SKM-1 treated with dmso at 0.1 percent for 144 hours (cell line): Measurements from ENCODE around the gene KDM7A.

Source experiments
- DNase-seq: peaks from one replicate; lab custom pipeline; 2025; ENCODE audit not compliant: unreplicated experiment; lab: John Stamatoyannopoulos, UW

KDM7A gene

GRCh38 chr7:140057143-140057535 is 119.6 kb downstream of the KDM7A start:
- no peak for DNase-seq

- DNase-seq = no peak
Observed at GRCh38 chr7:140056431-140057142, 120.2 kb downstream of the KDM7A start.

GRCh38 chr7:140055833-140056232 is 121.0 kb downstream of the KDM7A start:
- no peak for DNase-seq

DNA sequence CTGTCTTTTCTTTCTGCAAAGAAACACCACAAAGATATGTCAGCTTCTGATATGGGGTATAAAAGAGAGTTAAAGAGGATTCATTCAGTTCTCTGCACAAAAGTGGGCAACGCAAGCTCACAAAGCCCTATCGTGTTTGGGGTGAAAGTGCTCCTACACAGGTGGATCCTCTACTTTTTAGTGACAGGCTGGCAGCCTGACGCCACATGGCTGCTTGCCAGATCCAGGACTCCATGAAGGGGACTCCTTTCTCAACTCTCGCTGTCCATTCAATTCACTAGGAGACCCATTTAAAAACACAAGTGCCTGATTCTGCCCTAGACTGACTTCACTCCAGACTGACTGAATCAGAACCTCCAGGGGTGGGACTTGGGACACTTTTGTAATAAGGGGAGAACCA is 122.0 kb downstream of the KDM7A start:
- no peak for DNase-seq

DNA sequence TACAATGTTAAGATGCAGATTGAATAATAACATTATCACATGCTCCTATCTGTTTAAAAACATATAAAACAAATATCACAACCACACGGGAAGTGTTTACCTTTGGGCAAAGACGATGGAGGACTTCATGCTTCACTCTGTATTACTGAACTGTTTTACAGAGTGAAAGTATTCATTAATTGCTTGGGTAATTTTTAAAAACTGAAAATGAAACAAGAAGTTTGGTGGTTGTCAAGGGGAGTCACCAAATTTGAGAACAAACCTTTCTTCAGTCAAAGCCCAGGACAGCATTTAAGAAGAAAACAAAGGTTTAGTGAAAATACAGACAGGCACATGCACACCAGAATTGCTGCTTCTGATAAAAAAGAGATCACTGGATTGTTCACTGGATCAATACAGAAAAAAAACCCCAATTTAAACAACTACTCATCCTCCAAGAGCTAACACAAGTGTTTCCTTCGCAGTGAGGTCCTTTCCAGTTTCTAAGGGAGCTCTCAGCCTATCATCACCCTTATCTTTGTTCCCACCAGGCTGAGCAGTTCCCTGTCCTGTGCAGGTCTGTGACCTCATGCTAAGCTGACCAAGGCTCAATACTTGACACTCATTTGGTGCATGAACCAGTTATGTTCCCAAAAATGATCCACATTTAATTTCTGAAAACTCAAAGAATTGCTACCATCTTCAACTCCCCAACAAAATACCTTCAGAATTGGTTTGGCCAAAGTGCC is 122.8 kb downstream of the KDM7A start:
- no peak for DNase-seq

DNA sequence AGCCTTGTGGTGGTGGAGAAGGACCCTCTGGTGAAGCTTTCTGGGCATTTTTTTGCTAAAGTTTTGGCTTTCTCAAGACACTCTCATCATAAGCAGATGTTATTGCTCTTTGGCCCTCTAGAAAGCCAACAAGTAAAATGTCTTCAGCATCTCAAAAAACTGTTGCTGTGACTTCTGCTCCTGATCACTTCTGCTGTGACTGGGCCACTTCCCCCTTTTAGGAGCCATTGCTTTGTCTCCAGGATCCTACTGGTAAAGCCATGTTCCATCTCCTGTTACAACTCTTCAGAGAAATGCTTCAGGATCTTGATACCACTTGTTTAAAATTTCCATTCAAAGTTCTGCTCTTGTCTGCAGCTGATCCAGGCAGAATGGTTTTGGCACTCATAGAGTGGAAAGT is 125.0 kb downstream of the KDM7A start:
- DNase-seq = peak; percentile 5

DNA sequence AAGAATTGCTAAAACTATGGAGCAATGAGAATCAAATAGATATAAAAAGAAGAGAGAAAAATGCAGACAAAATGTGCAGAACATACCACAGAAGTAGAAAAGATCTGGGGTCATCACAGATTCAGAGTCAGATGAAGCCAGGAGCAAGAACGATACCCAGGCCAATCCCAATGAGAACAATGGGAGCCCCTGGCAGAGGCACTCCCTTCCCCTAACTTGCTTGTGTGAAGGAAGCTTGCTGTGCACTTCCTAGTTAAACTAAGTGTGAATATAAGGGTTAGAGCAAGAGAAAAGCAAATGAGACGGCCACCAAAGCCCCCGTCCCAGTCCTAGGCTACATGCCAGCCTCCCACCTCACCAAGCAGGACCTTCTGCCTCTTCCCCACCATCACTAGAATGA is 126.7 kb downstream of the KDM7A start:
- DNase-seq = no peak

DNA sequence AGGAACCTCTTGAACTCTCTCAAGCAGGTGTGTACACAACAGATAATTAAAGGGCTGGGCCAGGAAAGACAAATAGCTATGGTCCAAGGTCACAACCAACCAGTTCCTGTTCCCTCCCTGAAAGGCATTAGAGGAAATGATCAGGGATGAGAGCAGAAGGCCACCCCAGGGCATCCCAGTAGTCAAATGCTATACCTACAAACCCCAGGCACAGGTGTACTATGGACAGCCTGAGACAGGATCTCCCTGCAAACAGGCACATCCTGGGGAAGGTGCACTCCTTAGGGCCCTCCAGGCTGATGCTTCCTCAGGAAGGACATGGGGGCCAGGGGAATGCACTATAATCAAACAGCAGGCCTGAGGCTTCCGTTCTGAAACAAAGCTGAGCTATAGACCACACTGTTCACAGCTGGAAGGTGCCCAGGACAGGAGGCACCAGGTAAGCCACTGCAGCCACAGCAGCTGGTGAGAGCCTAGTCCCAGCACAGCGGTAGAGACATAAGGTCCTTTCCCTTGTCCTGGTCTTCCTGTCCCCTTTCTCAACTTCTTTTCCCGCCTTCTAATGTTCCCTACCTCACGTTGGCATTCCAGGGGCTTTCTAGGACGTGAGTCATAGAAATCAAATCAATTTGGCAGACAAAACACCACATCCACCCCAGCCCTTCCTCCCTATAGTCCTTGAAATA is 127.3 kb downstream of the KDM7A start:
- DNase-seq = no peak

- DNase-seq = no peak
Observed at GRCh38 chr7:140048989-140049338, 127.8 kb downstream of the KDM7A start.

DNA sequence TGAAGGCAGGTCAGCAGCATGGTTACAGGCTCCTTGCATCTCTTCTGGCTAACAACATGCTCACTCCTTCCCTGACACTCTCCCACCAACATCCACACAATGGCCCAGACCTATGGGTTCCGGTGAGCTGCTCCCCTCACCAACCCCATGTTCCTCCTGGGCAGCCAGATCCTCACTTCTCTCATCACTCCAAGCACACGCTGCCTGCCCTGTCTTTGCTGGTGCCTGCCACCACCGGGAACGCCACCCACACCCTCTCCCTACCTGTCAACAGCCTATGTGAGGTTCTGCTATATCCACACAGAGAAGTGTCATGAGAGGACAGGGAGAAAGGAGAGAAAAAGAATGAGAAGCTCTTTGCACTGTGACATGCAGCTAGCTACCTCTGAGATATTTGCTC is 128.6 kb downstream of the KDM7A start:
- DNase-seq = no peak

DNA sequence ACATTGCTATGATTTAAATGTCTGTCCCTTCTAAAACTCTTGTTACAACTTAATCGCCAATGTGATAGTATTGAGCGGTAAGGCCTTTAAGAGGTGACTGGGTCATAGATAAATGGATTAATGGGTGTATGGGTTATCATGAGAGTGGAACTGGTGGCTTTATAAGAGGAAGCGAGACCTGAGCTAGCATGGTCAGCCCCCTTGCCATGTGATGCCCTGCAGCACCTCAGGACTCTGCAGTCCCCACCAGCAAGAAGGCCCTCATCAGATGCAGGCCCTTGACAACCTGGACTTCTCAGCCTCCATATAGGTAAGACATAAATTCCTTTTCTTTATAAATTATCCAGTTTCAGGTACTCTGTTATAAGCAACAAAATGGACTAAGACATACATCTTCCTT is 129.6 kb downstream of the KDM7A start:
- DNase-seq = no peak

DNA sequence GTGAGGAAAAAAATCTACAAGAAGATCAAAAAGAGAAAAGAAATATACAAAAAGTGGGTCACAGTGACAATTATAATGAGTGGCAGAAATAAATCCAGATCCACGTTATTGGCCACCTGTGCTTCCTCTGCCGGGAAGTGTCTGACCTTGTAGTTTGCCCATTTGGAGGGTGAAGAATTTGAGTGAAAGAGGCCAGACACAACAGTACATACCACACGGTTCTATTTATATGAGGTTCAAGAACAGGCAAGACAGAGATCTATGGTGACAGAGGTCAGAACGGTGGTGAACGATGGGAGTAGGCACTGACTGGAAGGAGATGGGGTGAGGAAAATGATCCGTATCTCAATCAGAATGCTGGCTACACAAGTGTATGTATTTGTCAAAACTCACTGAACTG is 131.1 kb downstream of the KDM7A start:
- no peak for DNase-seq

GRCh38 chr7:140044251-140044650 is 132.5 kb downstream of the KDM7A start:
- no peak for DNase-seq

- no peak for DNase-seq
Observed at GRCh38 chr7:140042386-140042670, 134.5 kb downstream of the KDM7A start.

- DNase-seq = no peak
Observed at GRCh38 chr7:140041659-140042385, 135.0 kb downstream of the KDM7A start.

DNA sequence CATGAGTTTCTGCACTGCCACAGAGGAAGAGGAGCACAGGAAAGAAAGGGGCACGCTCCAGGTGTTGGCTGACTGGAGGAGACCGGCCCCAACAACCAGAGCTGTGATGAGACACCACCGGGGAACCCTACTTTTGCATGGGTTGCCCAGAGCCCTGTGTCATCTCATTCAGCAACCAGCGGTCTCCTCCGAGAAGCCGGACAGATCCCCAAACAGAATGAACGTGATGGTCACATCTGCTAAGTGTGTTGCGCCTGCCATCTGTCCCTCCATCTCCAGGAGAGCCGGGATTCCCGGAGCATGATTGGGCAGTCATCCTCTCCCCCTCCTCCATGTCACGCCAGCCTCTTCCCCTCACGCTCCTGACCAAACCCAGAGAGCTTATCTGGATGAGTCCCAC is 136.9 kb downstream of the KDM7A start:
- no peak for DNase-seq

DNA sequence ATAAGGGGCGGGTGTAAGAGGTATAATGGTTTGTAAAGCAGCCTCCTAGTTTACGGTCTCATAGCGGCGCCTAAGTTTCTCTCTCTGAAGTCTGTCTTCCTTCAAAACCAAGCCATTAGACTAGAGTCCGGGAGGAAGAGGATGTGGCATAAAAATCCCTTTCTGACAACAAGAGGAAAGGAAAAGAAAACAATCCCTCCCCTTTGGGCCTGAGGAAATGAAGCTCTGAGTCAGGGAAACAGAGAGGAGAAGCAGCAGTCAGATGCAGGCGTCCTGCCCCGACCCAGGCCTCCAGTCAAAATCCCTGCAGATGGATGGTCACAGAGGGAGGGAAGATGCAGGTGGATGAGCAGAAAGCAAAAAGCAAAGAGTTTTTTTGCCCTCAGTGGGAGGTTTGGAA is 137.7 kb downstream of the KDM7A start:
- DNase-seq = no peak

DNA sequence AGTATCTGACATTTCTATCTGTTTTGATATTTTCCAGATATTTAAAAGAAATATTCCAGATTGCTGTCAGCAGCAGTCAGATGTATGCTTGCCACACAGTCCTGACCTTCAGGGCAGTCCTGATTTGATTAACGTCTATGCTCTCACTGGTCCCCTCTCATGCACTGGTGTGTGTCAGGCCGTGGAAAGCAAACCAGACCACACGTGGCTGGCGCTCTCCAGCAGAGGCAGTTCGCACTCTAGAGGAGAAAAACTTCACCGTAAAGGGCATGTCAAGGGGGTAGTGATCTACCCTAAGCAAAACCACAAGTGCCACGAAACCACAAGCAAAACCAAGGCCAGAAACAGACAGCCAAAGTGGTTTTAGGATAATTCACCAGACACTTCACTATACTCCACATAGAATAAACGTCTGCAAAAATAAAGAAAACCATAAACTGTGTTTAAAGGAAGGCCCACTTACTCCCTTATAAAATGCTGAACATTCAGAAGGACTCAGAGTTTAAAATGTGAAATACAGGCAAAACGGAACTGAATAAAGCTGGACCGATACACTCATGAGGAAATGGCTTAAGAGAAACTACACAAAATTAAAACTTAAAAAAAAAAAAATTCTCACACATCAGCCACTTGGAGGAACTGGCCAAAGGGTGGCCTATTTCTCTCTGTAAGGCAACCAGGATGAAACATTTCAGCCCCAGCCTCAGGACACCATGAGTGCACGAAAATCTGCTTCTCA is 140.4 kb downstream of the KDM7A start:
- DNase-seq = no peak

DNA sequence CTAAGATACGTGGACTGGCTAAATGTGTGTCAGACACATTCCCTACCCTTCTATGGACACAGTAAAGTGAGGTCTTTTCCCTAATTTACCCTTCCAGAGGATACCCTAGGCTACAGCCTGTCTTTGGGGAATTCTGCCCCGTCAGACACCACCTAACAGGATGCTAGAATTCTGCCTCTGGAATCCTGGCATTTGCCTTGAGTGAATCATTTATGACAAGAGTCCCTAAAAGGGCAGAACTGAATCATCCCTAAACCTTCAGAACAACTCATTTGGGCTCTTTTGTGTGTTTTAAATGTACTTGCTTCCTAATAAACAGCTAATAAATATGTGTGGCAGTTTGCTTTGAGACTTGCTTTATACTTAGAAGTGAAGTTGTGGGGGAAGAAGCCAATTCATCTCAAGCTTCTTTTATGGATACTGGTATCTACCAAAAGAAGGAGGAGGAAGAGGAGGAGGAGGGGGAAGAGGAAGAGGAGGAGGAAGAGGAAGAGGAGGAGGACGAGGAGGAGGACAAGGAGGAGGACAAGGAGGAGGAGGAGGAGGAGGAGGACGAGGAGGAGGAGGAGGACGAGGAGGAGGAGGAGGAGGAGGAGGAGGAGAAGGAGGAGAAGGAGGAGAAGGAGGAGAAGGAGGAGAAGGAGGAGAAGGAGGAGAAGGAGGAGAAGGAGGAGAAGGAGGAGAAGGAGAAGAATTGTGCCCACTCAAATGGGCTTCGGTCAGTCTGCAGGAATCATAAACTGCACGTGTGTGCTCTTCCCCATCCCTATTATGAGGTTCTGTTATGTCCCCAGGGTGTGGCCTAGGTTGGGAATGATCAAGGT is 141.2 kb downstream of the KDM7A start:
- DNase-seq = no peak
